ENCODE data around the gene MPZ. TPM values are rescaled to one million over a fixed set of nuclear protein-coding genes. Genes with fewer than 3 reads are reported as not detected.
A peak's percentile ranks its signal among the peaks of the same experiment; 100 is the strongest.

The MPZ gene
- total and polyA plus RNA-seq, 9 of the 15 experiments (the other 6 are each of a cell fraction or from before 2014, with no cell fraction given) = 0.22 to 16.6 (median 10.9) TPM

GRCh38 chr1:161305867-161306519 lies 3.8 kb downstream of the MPZ start (continued):
- TF ChIP-seq JUN (IDR thresholded peaks at IDR 0.05; ENCODE audit: borderline replicate concordance, low read depth, low read length) = no peak
- peak; percentile 55; the same call in 1 of the 2 replicates for TF ChIP-seq JUN (CRISPR knock-in tag; IDR thresholded peaks at IDR 0.05; ENCODE audit: borderline replicate concordance)
- TF ChIP-seq, protein P1, sequence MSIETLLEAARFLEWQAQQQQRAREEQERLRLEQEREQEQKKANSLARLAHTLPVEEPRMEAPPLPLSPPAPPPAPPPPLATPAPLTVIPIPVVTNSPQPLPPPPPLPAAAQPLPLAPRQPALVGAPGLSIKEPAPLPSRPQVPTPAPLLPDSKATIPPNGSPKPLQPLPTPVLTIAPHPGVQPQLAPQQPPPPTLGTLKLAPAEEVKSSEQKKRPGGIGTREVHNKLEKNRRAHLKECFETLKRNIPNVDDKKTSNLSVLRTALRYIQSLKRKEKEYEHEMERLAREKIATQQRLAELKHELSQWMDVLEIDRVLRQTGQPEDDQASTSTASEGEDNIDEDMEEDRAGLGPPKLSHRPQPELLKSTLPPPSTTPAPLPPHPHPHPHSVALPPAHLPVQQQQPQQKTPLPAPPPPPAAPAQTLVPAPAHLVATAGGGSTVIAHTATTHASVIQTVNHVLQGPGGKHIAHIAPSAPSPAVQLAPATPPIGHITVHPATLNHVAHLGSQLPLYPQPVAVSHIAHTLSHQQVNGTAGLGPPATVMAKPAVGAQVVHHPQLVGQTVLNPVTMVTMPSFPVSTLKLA (conservative IDR thresholded peaks at IDR 0.05) = peak in 1 of 2 experiments; percentile 48; a peak in 2 of 4 replicates
- TF ChIP-seq MCM7 (IDR thresholded peaks at IDR 0.05) = no peak
- no peak for TF ChIP-seq MYBL2 (IDR thresholded peaks at IDR 0.05; ENCODE audit: low read depth)
- no peak for TF ChIP-seq MYBL2 (CRISPR knock-in tag; IDR thresholded peaks at IDR 0.05; ENCODE audit: borderline replicate concordance)
- TF ChIP-seq FOXA3 (CRISPR knock-in tag; conservative IDR thresholded peaks at IDR 0.05 in 1 of 2, IDR thresholded peaks at IDR 0.05 in 1 of 2) = 0 out of 4 replicates have a peak, but pooled peaks of 1 of the 2 experiments have one; percentile 18
- TF ChIP-seq, protein P2, sequence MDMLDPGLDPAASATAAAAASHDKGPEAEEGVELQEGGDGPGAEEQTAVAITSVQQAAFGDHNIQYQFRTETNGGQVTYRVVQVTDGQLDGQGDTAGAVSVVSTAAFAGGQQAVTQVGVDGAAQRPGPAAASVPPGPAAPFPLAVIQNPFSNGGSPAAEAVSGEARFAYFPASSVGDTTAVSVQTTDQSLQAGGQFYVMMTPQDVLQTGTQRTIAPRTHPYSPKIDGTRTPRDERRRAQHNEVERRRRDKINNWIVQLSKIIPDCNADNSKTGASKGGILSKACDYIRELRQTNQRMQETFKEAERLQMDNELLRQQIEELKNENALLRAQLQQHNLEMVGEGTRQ (CRISPR knock-in tag; IDR thresholded peaks at IDR 0.05) = no peak
- TF ChIP-seq SP1 (CRISPR knock-in tag; IDR thresholded peaks at IDR 0.05) = peak; percentile 70
- TF ChIP-seq, protein P3, sequence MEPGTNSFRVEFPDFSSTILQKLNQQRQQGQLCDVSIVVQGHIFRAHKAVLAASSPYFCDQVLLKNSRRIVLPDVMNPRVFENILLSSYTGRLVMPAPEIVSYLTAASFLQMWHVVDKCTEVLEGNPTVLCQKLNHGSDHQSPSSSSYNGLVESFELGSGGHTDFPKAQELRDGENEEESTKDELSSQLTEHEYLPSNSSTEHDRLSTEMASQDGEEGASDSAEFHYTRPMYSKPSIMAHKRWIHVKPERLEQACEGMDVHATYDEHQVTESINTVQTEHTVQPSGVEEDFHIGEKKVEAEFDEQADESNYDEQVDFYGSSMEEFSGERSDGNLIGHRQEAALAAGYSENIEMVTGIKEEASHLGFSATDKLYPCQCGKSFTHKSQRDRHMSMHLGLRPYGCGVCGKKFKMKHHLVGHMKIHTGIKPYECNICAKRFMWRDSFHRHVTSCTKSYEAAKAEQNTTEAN (CRISPR knock-in tag; IDR thresholded peaks at IDR 0.05) = no peak
- 0 out of 2 replicates have a peak, but pooled peaks have one; percentile 3 for TF ChIP-seq SMC3 (conservative IDR thresholded peaks at IDR 0.05; ENCODE audit: insufficient read depth, low read depth, low read length)
- peak; percentile 39; the same call in 1 of the 2 replicates for TF ChIP-seq CREB1 (IDR thresholded peaks at IDR 0.05)
- TF ChIP-seq CREB1 (CRISPR knock-in tag; IDR thresholded peaks at IDR 0.05) = no peak
- no peak for TF ChIP-seq ZBTB49 (CRISPR knock-in tag; IDR thresholded peaks at IDR 0.05; ENCODE audit: borderline replicate concordance)
- TF ChIP-seq CHCHD3 (CRISPR knock-in tag; IDR thresholded peaks at IDR 0.05) = no peak
